NB4 (cell line): ENCODE data around the gene CACNA2D4.
"Not testable (repeated sequence)": the region's sequence is repeated elsewhere in the genome, so short reads cannot be mapped to it uniquely, and the experiment has no call there.

Experiments used
- DNase-seq: peaks from one replicate; pipeline ENCODE4 v3.0.0; 2010; ENCODE audit warnings: low read depth
- H3K4me3 ChIP-seq: one replicate; pipeline ENCODE4 v1.5.1; 2011; ENCODE audit warnings: mild to moderate bottlenecking, low read depth, low read length, moderate library complexity
- MYC ChIP-seq: IDR thresholded peaks from 2 replicates; pipeline ENCODE4 v1.6.1; 2011; ENCODE audit warnings: low read depth, low read length
- POLR2A ChIP-seq: IDR thresholded peaks from 2 replicates; pipeline ENCODE4 v1.6.1; 2011; ENCODE audit warnings: mild to moderate bottlenecking; ENCODE audit not compliant: insufficient read length; ENCODE audit errors: extremely low read depth
- TF ChIP-seq, protein P1 (sequence below): IDR thresholded peaks from one replicate; pipeline ENCODE4 v1.5.1; 2012; ENCODE audit warnings: low read depth, low read length
- TF ChIP-seq, protein P2 (sequence below): IDR thresholded peaks from 2 replicates; pipeline ENCODE4 v1.6.1; 2011; ENCODE audit warnings: low read depth, low read length

The CACNA2D4 gene

DNA sequence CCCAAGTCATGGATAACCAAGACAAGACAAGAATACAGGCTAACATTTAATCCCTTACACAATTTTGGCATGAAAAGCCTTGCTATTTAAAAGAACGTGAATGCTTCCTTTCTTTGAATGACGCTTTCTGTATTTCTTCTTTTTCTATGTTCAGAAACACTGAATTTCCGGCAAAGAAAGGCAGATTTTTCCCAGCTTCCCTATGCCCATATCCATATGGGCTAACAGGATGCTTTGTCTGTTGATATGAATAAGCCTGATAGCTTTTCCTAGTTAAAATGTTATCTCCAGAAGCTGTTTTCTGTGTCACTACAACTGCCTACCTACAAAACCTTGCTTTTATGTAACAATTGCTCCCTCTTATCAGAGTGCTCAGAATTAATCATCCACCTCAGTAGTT, 38.3 kb upstream of the CACNA2D4 start:
- no peak overlapping the region for H3K4me3 ChIP-seq
- DNase-seq, result no peak
- TF ChIP-seq, protein P1, sequence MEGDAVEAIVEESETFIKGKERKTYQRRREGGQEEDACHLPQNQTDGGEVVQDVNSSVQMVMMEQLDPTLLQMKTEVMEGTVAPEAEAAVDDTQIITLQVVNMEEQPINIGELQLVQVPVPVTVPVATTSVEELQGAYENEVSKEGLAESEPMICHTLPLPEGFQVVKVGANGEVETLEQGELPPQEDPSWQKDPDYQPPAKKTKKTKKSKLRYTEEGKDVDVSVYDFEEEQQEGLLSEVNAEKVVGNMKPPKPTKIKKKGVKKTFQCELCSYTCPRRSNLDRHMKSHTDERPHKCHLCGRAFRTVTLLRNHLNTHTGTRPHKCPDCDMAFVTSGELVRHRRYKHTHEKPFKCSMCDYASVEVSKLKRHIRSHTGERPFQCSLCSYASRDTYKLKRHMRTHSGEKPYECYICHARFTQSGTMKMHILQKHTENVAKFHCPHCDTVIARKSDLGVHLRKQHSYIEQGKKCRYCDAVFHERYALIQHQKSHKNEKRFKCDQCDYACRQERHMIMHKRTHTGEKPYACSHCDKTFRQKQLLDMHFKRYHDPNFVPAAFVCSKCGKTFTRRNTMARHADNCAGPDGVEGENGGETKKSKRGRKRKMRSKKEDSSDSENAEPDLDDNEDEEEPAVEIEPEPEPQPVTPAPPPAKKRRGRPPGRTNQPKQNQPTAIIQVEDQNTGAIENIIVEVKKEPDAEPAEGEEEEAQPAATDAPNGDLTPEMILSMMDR, result no peak
- TF ChIP-seq POLR2A (no peak), MYC (no peak)
- TF ChIP-seq, protein P2, sequence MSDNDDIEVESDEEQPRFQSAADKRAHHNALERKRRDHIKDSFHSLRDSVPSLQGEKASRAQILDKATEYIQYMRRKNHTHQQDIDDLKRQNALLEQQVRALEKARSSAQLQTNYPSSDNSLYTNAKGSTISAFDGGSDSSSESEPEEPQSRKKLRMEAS, result no peak

DNA sequence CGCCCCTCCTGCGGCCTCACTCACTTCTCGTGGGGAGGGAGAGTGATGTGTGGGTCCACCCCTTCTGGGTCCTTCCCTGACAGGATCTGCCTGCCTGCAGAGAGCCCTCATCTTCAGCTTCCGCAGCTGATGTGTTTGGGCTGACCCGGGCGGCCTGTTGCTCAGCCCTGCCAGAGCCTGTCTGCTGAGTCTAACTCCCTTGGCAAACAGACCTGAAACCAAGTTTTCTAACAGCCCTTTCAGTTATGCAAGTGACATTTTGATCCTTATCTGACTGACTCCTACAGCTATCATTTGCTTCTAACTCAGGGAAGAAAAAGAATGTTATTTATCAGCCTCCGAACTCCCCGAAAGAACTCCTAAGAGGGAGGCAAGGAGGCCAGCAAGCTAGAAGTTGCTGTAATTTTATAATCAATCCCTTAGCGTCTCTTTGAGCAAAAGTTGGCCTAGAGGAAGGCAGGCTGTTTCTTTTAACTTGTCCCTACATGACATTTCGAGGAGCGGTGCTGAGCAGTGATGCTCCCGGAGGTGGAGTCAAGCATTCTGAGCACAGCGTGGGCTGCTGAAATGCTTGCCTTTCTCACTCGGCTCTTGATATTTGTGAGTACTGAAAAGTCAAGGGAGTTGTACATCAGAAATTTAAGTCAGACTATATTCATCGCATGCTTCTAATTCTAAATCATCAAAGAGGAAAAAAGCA, 31.5 kb upstream of the CACNA2D4 start:
- TF ChIP-seq, protein P2, result no peak
- TF ChIP-seq POLR2A (no peak), MYC (no peak)
- TF ChIP-seq, protein P1, result no peak
- DNase-seq, result no peak
- H3K4me3 ChIP-seq, result no peak overlapping the region

DNA sequence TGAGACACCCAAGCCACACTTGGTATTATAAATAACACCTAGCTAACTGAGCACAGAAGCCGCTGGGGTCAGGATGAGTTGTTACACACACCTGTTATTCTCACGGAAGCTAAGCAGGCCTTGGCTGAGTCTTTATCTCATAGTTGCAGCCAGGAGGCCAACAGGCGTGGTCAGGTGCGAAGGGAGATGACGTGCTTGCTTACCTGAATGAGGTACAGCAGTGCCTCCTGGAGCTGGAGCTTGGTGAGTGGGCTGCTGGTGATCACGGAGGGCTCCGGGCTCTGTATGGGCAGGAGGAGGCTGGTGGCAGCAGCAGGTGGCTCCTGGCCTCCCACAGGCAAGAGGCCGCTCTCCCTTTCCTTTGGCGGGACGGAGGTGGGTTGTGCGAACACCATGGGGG, 30.4 kb upstream of the CACNA2D4 start:
- H3K4me3 ChIP-seq, result no peak overlapping the region
- TF ChIP-seq, protein P2, result no peak
- TF ChIP-seq, protein P1, result no peak
- TF ChIP-seq POLR2A (no peak), MYC (no peak)
- no peak for DNase-seq

DNA sequence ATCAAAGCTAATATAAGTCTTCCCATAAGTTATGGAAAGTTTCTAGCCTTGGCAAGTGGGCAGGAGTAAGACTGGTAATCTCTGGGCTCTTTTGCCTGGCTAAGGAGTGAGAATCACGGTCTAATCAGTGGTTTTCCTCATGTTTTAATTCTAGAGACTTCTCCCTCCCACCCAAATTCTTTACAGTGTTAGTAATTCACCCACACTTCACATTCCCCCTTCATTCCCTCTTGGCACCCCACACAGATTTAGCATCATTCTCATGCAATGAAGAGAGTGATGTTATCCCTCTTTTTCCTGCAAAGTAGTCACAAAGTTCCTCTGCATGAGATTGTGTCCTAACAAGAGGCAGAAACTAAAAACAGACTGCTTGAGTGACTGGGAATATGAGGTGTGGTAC, 28.6 kb upstream of the CACNA2D4 start:
- H3K4me3 ChIP-seq, result no peak overlapping the region
- DNase-seq, result no peak
- TF ChIP-seq, protein P1, result no peak
- no peak for TF ChIP-seq MYC
- TF ChIP-seq POLR2A, result no peak
- TF ChIP-seq, protein P2, result no peak

DNA sequence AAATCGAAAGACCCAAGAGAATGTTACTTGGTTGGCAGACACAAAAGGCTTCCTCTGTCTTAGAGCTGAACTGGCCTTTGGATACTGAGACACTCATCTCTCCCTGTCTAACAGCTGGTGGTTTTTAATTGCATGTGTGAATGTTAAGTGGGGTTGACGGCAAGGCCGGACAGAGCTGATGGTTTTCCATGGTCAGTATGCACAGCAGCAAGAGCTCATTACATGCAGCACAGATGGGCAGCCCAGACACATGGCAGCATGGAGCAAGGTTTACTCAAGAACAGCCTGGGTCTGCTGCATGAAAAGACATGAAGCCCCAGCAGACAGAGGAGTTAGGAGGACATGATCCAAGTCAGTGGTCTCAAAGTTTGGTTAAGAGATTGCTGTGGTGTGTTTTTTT, 27.8 kb upstream of the CACNA2D4 start:
- no peak for DNase-seq
- TF ChIP-seq, protein P2, result no peak
- no peak for TF ChIP-seq POLR2A
- no peak for TF ChIP-seq MYC
- TF ChIP-seq, protein P1, result no peak
- H3K4me3 ChIP-seq, result no peak overlapping the region

DNA sequence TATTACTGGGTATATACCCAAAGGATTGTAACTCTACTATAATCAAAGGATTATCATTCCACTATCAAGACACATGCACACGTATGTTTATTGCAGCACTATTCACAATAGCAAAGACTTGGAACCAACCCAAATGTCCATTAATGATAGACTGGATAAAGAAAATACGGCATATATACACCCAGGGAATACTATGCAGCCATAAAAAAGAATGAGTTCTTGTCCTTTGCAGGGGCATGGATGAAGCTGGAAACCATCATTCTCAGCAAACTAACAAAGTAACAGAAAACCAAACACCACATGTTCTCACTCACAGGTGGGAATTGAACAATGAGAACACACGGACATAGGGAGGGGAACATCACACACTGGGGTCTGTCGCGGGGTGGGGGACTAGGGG, 27.1 kb upstream of the CACNA2D4 start:
- not testable (repeated sequence) for DNase-seq, H3K4me3 ChIP-seq
